Esophagus muscularis mucosa (tissue), 3 donors: ENCODE results near the gene KATNB1.

Experiments used
- CTCF ChIP-seq, 3 experiments: fragments of 200-600 bp in 2 of 3; fragments of 450-650 bp in 1 of 3; sonication (generic) in 2 of 3; IDR thresholded peaks; one replicate each; pipeline ENCODE4 v1.5.1; 2017 to 2019; ENCODE audit warnings: antibody characterized with exemption in 3 of 3, mild to moderate bottlenecking in 2 of 3, moderate library complexity in 1 of 3
- POLR2A ChIP-seq: fragments of 450-650 bp; IDR thresholded peaks from one replicate; pipeline ENCODE4 v1.6.1; 2017; ENCODE audit warnings: antibody characterized with exemption, moderate library complexity, mild to moderate bottlenecking, low read depth

GRCh38 chr16:57774705-57775285, 39.2 kb downstream of the KATNB1 start:
- TF ChIP-seq CTCF (IDR thresholded peaks at IDR 0.05) (no peak), POLR2A (no peak)
